Activated naive CD4-positive, alpha-beta T cell treated with anti-CD3 and anti-CD28 coated beads, Interleukin-2, amount 10 ng/mL, durations not matched to agents 7 days and 5 days (primary cell): Measurements from ENCODE around the gene S1PR4.

Experiments
- CTCF ChIA-PET: fragments of 350-600 bp; sonication (Branson Sonifier 250); formaldehyde crosslinking; loops from one replicate; lab custom pipeline; 2021; ENCODE audit warnings: antibody characterized with exemption; lab: Charles Lee
- DNase-seq: peaks from one replicate; pipeline ENCODE4 v3.0.0-alpha.2; 2020
- H3K27ac Mint-ChIP-seq: one replicate; pipeline ENCODE4 v1.8.0; 2021; ENCODE audit warnings: mild to moderate bottlenecking, moderate library complexity, mixed read lengths
- H3K27me3 Mint-ChIP-seq: one replicate; pipeline ENCODE4 v1.8.0; 2021; ENCODE audit warnings: mild to moderate bottlenecking, mixed read lengths
- H3K36me3 Mint-ChIP-seq: one replicate; pipeline ENCODE4 v1.8.0; 2021; ENCODE audit warnings: mixed read lengths
- H3K4me1 Mint-ChIP-seq: one replicate; pipeline ENCODE4 v1.8.0; 2021; ENCODE audit warnings: mixed read lengths
- H3K4me3 Mint-ChIP-seq: one replicate; pipeline ENCODE4 v1.8.0; 2021; ENCODE audit warnings: mild to moderate bottlenecking, moderate library complexity, mixed read lengths
- H3K9me3 Mint-ChIP-seq: one replicate; pipeline ENCODE4 v1.8.0; 2021; ENCODE audit warnings: mixed read lengths

The S1PR4 gene

GRCh38 chr19:3176715-3177501 is 1.7 kb upstream of the S1PR4 start:
- Mint-ChIP-seq H3K36me3 (peaks cover 32% of the 10 kb centered on the region), H3K27me3 (peaks cover 3% of the 10 kb centered on the region), H3K4me1 (peaks cover 25% of the 10 kb centered on the region), H3K27ac (peak overlapping the region; percentile 94), H3K4me3 (peak overlapping the region; percentile 72), H3K9me3 (no peaks in the 10 kb centered on the region)
- CTCF ChIA-PET: no interaction called here
- peak; percentile 80 for DNase-seq

- peaks cover 35% of the 10 kb centered on the region for H3K4me1 Mint-ChIP-seq
- peak; percentile 55 for DNase-seq
- peaks cover 44% of the 10 kb centered on the region for H3K36me3 Mint-ChIP-seq
These were observed 587 bp downstream of the S1PR4 start for GRCh38 chr19:3178973-3179738.

GRCh38 chr19:3179739-3180293 is 1.2 kb downstream of the S1PR4 start:
- H3K27ac Mint-ChIP-seq: peak overlapping the region; percentile 97
- peak overlapping the region; percentile 100 for H3K4me3 Mint-ChIP-seq
- H3K9me3 Mint-ChIP-seq: no peaks in the 10 kb centered on the region
- CTCF ChIA-PET: interaction anchor here (1.7 kb wide), 1 partner anchor 75 kb away, joined by 4 read pairs; no protein-coding TSS in a partner anchor
- H3K27me3 Mint-ChIP-seq: peaks cover 3% of the 10 kb centered on the region
- DNase-seq: peak; percentile 51
- H3K4me1 Mint-ChIP-seq: peaks cover 42% of the 10 kb centered on the region
- H3K36me3 Mint-ChIP-seq: peaks cover 50% of the 10 kb centered on the region

More at GRCh38 chr19:3178973-3179738, 587 bp downstream of the S1PR4 start:
- H3K27me3 Mint-ChIP-seq: peaks cover 3% of the 10 kb centered on the region
- H3K4me3 Mint-ChIP-seq: peak overlapping the region; percentile 100
- CTCF ChIA-PET: interaction anchor here (1.7 kb wide), 1 partner anchor 75 kb away, joined by 4 read pairs; no protein-coding TSS in a partner anchor
- H3K27ac Mint-ChIP-seq: peak overlapping the region; percentile 97
- H3K9me3 Mint-ChIP-seq: no peaks in the 10 kb centered on the region

- CTCF ChIA-PET: interaction anchor here (1.3 to 1.5 kb wide), 2 partner anchors 75 to 234 kb away, joined by 3 to 4 read pairs; no protein-coding TSS in a partner anchor
- Mint-ChIP-seq H3K9me3 (no peaks in the 10 kb centered on the region), H3K4me3 (peak overlapping the region; percentile 90), H3K27me3 (peaks cover 4% of the 10 kb centered on the region), H3K4me1 (peaks cover 53% of the 10 kb centered on the region), H3K27ac (peak overlapping the region; percentile 95), H3K36me3 (peaks cover 51% of the 10 kb centered on the region)
- DNase-seq: peak; percentile 38
These were observed 5.4 kb downstream of the S1PR4 start for GRCh38 chr19:3183721-3184641.

GRCh38 chr19:3184847-3185460 is 6.4 kb downstream of the S1PR4 start:
- DNase-seq: peak; percentile 83
- Mint-ChIP-seq H3K9me3 (no peaks in the 10 kb centered on the region), H3K4me3 (peak overlapping the region; percentile 90), H3K4me1 (peaks cover 57% of the 10 kb centered on the region), H3K27me3 (peaks cover 4% of the 10 kb centered on the region), H3K36me3 (peaks cover 41% of the 10 kb centered on the region), H3K27ac (peak overlapping the region; percentile 95)
- CTCF ChIA-PET: interaction anchor here (1.3 to 1.5 kb wide), 2 partner anchors 76 to 235 kb away, joined by 3 to 4 read pairs; no protein-coding TSS in a partner anchor

- Mint-ChIP-seq H3K9me3 (no peaks in the 10 kb centered on the region), H3K27ac (peak within 1 kb of the TSS; percentile 95), H3K36me3 (peaks cover 35% of the 10 kb centered on the region), H3K4me1 (peaks cover 57% of the 10 kb centered on the region), H3K4me3 (peak within 1 kb of the TSS; percentile 90), H3K27me3 (peaks cover 4% of the 10 kb centered on the region)
- CTCF ChIA-PET: no interaction called here
- peak; percentile 93 for DNase-seq
These were observed 7.0 kb downstream of the S1PR4 start, which contains the start of gene NCLN for GRCh38 chr19:3185461-3186159. TSS of gene NCLN (plus strand) at chr19:3185930. CDS start at chr19:3186031, 101 bp downstream.

- CTCF ChIA-PET: no interaction called here
- peak; percentile 47 for DNase-seq
- peaks cover 60% of the 10 kb centered on the region for H3K4me1 Mint-ChIP-seq
These were observed 7.7 kb downstream of the S1PR4 start for GRCh38 chr19:3186160-3186688.

GRCh38 chr19:3186891-3187661 is 8.5 kb downstream of the S1PR4 start:
- H3K9me3 Mint-ChIP-seq: no peaks in the 10 kb centered on the region
- peak overlapping the region; percentile 90 for H3K4me3 Mint-ChIP-seq
- peaks cover 60% of the 10 kb centered on the region for H3K4me1 Mint-ChIP-seq
- H3K27ac Mint-ChIP-seq: peak overlapping the region; percentile 85
- DNase-seq: no peak
- CTCF ChIA-PET: no interaction called here
- H3K36me3 Mint-ChIP-seq: peaks cover 31% of the 10 kb centered on the region
- H3K27me3 Mint-ChIP-seq: peaks cover 4% of the 10 kb centered on the region

More at GRCh38 chr19:3186160-3186688, 7.7 kb downstream of the S1PR4 start:
- Mint-ChIP-seq H3K27ac (peak overlapping the region; percentile 85), H3K4me3 (peak overlapping the region; percentile 90), H3K27me3 (peaks cover 4% of the 10 kb centered on the region), H3K9me3 (no peaks in the 10 kb centered on the region), H3K36me3 (peaks cover 32% of the 10 kb centered on the region)

- Mint-ChIP-seq H3K4me3 (peak overlapping the region; percentile 90), H3K4me1 (peaks cover 57% of the 10 kb centered on the region), H3K9me3 (no peaks in the 10 kb centered on the region), H3K27me3 (peaks cover 4% of the 10 kb centered on the region), H3K27ac (peak overlapping the region; percentile 85), H3K36me3 (peaks cover 28% of the 10 kb centered on the region)
- CTCF ChIA-PET: no interaction called here
- DNase-seq: no peak
These were observed 9.3 kb downstream of the S1PR4 start for GRCh38 chr19:3187662-3188511.

- peaks cover 4% of the 10 kb centered on the region for H3K27me3 Mint-ChIP-seq
- H3K9me3 Mint-ChIP-seq: no peaks in the 10 kb centered on the region
- peaks cover 49% of the 10 kb centered on the region for H3K4me1 Mint-ChIP-seq
- CTCF ChIA-PET: interaction anchor here (1.7 kb wide), 1 partner anchor 22 kb away, joined by 7 read pairs; no protein-coding TSS in a partner anchor
- DNase-seq: peak; percentile 33
- peak overlapping the region; percentile 71 for H3K27ac Mint-ChIP-seq
- peak overlapping the region; percentile 57 for H3K4me3 Mint-ChIP-seq
- H3K36me3 Mint-ChIP-seq: peaks cover 26% of the 10 kb centered on the region
These were observed 10.3 kb downstream of the S1PR4 start for GRCh38 chr19:3188627-3189596.
